Measurements from ENCODE around the gene OR2D3.

GRCh38 chr11:6911378-6911777 lies 9.4 kb upstream of the OR2D3 start:
- no peak for TF ChIP-seq CTCF (IDR thresholded peaks at IDR 0.05)
- TF ChIP-seq POLR2A (IDR thresholded peaks at IDR 0.05) = no peak
